PC-9 (cell line): ENCODE measurements around the gene RPL19. TPM values are rescaled to one million over a fixed set of nuclear protein-coding genes. Genes with fewer than 3 reads are reported as not detected.

Experiments used
- BruUV-seq: library from RNA; stranded (reverse); fragments of 400-500 nt; replicated peaks from 2 replicates; lab custom pipeline; 2021; lab: Mats Ljungman, UMichigan
- CTCF ChIA-PET: fragments of 300-600 bp; sonication (Branson Sonifier 250); formaldehyde crosslinking; loops from one replicate; lab custom pipeline; 2022; ENCODE audit warnings: antibody characterized with exemption; lab: Charles Lee
- POLR2A ChIA-PET: fragments of 300-600 bp; sonication (Branson Sonifier 250); formaldehyde crosslinking; loops from one replicate; lab custom pipeline; 2022; ENCODE audit warnings: antibody characterized with exemption; ENCODE audit not compliant: unreplicated experiment; lab: Charles Lee
- DNase-seq, 2 experiments: peaks; one replicate each; pipeline versions ENCODE4 v3.0.0 to v3.0.0-alpha.2; 2015 to 2022; ENCODE audit warnings: mixed read lengths in 1 of 2
- H2AFZ ChIP-seq: fragments of 200-600 bp; sonication (generic); 2 replicates; pipeline ENCODE4 v1.8.1; 2017; ENCODE audit warnings: antibody characterized with exemption
- H3F3A ChIP-seq: fragments of 200-600 bp; sonication (generic); 2 replicates; pipeline ENCODE4 v1.8.1; 2017; ENCODE audit warnings: antibody characterized with exemption, mild to moderate bottlenecking, low read depth; ENCODE audit not compliant: insufficient read depth
- H3K27ac ChIP-seq: fragments of 200-600 bp; sonication (generic); 2 replicates; pipeline ENCODE4 v1.6.1; 2016; ENCODE audit warnings: mixed run types
- H3K27me3 ChIP-seq: fragments of 200-600 bp; sonication (generic); 2 replicates; pipeline ENCODE4 v1.6.1; 2016; ENCODE audit warnings: low read depth, mixed run types; ENCODE audit not compliant: insufficient read depth
- H3K36me3 ChIP-seq: fragments of 200-600 bp; sonication (generic); 2 replicates; pipeline ENCODE4 v1.6.1; 2016; ENCODE audit warnings: low read depth, mixed run types
- H3K4me1 ChIP-seq: fragments of 200-600 bp; sonication (generic); replicated peaks from 2 replicates; pipeline ENCODE4 v1.6.1; 2016; ENCODE audit warnings: mixed run types; ENCODE audit not compliant: insufficient read depth
- H3K4me2 ChIP-seq: fragments of 200-600 bp; sonication (generic); 2 replicates; pipeline ENCODE4 v1.6.1; 2017; ENCODE audit warnings: mixed run types
- H3K4me3 ChIP-seq: fragments of 200-600 bp; sonication (generic); 2 replicates; pipeline ENCODE4 v1.6.1; 2016; ENCODE audit warnings: mixed run types
- H3K79me2 ChIP-seq: fragments of 200-600 bp; sonication (generic); 2 replicates; pipeline ENCODE4 v1.6.1; 2017; ENCODE audit warnings: low read depth, mixed run types
- H3K9me2 ChIP-seq: fragments of 200-600 bp; sonication (generic); 2 replicates; pipeline ENCODE4 v1.8.1; 2017; ENCODE audit warnings: mild to moderate bottlenecking; ENCODE audit not compliant: insufficient read depth
- H3K9me3 ChIP-seq: fragments of 200-600 bp; sonication (generic); 2 replicates; pipeline ENCODE4 v1.8.1; 2016; ENCODE audit warnings: low read depth; ENCODE audit not compliant: insufficient read depth
- H4K20me1 ChIP-seq: fragments of 200-600 bp; sonication (generic); 2 replicates; pipeline ENCODE4 v1.8.1; 2017; ENCODE audit not compliant: insufficient read depth
- EZH2 ChIP-seq: fragments of 200-600 bp; sonication (generic); IDR thresholded peaks from 2 replicates; pipeline ENCODE4 v1.8.0; 2017; ENCODE audit warnings: antibody characterized with exemption, low read depth
- intact Hi-C: fragments of 100-400 bp; cut with micrococcal nuclease; formaldehyde crosslinking; loops from one replicate; pipeline ENCODE4 v1.10.0; 2022; ENCODE audit not compliant: unreplicated experiment
- total RNA-seq: library from RNA; stranded (reverse); gene quantifications from 2 replicates; pipeline ENCODE4 v1.2.3, GENCODE V29; 2021
- TF ChIP-seq, protein P1 (sequence below): fragments of 200-600 bp; sonication (generic); conservative IDR thresholded peaks from 2 replicates; pipeline ENCODE4 v1.6.1; 2017; ENCODE audit warnings: mixed run types, antibody characterized with exemption, mild to moderate bottlenecking, moderate library complexity

RPL19 gene
- total RNA-seq, 1 experiment from 2014 or later = 1,670 TPM

GRCh38 chr17:39204245-39204644, 4.2 kb downstream of the RPL19 start:
- POLR2A ChIA-PET = interaction anchor here (0.7 kb wide), 1 partner anchor 34 kb away, joined by 3 read pairs; no protein-coding TSS in a partner anchor
- peaks cover 22% of the 10 kb centered on the region for H3K4me1 ChIP-seq
- BruUV-seq = no TSS peak
- peaks cover 42% of the 10 kb centered on the region for H4K20me1 ChIP-seq
- H3K9me2 ChIP-seq = no peaks in the 10 kb centered on the region
- TF ChIP-seq, protein P1, sequence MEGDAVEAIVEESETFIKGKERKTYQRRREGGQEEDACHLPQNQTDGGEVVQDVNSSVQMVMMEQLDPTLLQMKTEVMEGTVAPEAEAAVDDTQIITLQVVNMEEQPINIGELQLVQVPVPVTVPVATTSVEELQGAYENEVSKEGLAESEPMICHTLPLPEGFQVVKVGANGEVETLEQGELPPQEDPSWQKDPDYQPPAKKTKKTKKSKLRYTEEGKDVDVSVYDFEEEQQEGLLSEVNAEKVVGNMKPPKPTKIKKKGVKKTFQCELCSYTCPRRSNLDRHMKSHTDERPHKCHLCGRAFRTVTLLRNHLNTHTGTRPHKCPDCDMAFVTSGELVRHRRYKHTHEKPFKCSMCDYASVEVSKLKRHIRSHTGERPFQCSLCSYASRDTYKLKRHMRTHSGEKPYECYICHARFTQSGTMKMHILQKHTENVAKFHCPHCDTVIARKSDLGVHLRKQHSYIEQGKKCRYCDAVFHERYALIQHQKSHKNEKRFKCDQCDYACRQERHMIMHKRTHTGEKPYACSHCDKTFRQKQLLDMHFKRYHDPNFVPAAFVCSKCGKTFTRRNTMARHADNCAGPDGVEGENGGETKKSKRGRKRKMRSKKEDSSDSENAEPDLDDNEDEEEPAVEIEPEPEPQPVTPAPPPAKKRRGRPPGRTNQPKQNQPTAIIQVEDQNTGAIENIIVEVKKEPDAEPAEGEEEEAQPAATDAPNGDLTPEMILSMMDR = no peak
- no peak for TF ChIP-seq EZH2
- H2AFZ ChIP-seq = no peak overlapping the region
- intact Hi-C loops = no loop called here
- peaks cover 35% of the 10 kb centered on the region for H3K36me3 ChIP-seq
- CTCF ChIA-PET = no interaction called here
- H3K4me2 ChIP-seq = no peak overlapping the region
- no peak for DNase-seq
- no peaks in the 10 kb centered on the region for H3K9me3 ChIP-seq
- peaks cover 69% of the 10 kb centered on the region for H3F3A ChIP-seq
- no peak overlapping the region for H3K4me3 ChIP-seq
- H3K27me3 ChIP-seq = no peaks in the 10 kb centered on the region
- peaks cover 33% of the 10 kb centered on the region for H3K79me2 ChIP-seq
- H3K27ac ChIP-seq = no peak overlapping the region

- no peak for DNase-seq
- no peak for TF ChIP-seq EZH2
- TF ChIP-seq, protein P1 = no peak
- intact Hi-C loops = loop anchor here (5.0 kb wide), 1 partner anchor 417 kb away; no protein-coding TSS in a partner anchor
These were observed 5.0 kb downstream of the RPL19 start for GRCh38 chr17:39205112-39205526.

DNA sequence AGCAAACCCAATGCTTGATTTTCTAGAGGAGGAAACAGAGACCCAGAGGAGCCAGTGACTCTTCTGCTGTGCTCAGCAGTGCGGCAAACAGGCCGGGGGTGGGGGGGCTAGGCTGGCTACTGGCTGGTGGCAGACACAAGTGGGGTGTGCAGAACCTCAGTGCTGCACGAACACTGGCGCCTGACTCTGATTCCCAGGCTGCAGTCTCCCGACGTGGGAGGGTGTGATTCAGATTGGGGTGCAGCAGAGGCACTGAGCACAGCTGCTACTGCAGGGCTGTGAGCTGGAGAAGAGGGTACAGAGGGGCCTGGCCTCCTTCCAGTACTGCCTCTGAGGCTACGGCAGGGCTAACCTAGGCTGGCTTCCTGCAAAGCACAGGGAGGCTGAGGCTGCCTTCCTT, 8.1 kb downstream of the RPL19 start:
- Histone ChIP-seq H3K4me1 (no peaks in the 10 kb centered on the region), H3K27ac (no peak overlapping the region), H3K9me2 (no peaks in the 10 kb centered on the region), H2AFZ (no peak overlapping the region), H3K36me3 (peaks cover 9% of the 10 kb centered on the region), H3K9me3 (no peaks in the 10 kb centered on the region), H4K20me1 (peaks cover 22% of the 10 kb centered on the region), H3K4me2 (no peak overlapping the region), H3F3A (peaks cover 42% of the 10 kb centered on the region), H3K79me2 (peaks cover 4% of the 10 kb centered on the region; the same call in 1 of the 2 replicates), H3K27me3 (no peaks in the 10 kb centered on the region), H3K4me3 (no peak overlapping the region)
- ChIA-PET POLR2A (interaction anchor here (0.8 kb wide), 1 partner anchor 232 kb away, joined by 5 read pairs; no protein-coding TSS in a partner anchor), CTCF (interaction anchor here (0.7 to 2.5 kb wide), 3 partner anchors 28 to 994 kb away, joined by 6 to 10 read pairs (median 6); no protein-coding TSS in a partner anchor)
- no peak for DNase-seq
- BruUV-seq = no TSS peak
- no peak for TF ChIP-seq EZH2
- TF ChIP-seq, protein P1 = no peak
- intact Hi-C loops = loop anchor here (5.0 kb wide), 1 partner anchor 414 kb away; no protein-coding TSS in a partner anchor

More at GRCh38 chr17:39205112-39205526, 5.0 kb downstream of the RPL19 start:
- no peaks in the 10 kb centered on the region for H3K27me3 ChIP-seq
- peaks cover 35% of the 10 kb centered on the region for H3K36me3 ChIP-seq
- H3F3A ChIP-seq = peaks cover 63% of the 10 kb centered on the region
- ChIA-PET CTCF (interaction anchor here (0.5 kb wide), 1 partner anchor 542 kb away, joined by 13 read pairs; no protein-coding TSS in a partner anchor), POLR2A (no interaction called here)
- no peaks in the 10 kb centered on the region for H3K9me3 ChIP-seq
- no peak overlapping the region for H3K4me3 ChIP-seq
- no peak overlapping the region for H3K27ac ChIP-seq
- H3K4me2 ChIP-seq = no peak overlapping the region
- no peak overlapping the region for H2AFZ ChIP-seq
- H3K4me1 ChIP-seq = peaks cover 20% of the 10 kb centered on the region
- peaks cover 42% of the 10 kb centered on the region for H4K20me1 ChIP-seq
- no TSS peak for BruUV-seq
- peaks cover 31% of the 10 kb centered on the region for H3K79me2 ChIP-seq
- no peaks in the 10 kb centered on the region for H3K9me2 ChIP-seq
